DND-41 (cell line): ENCODE measurements around the gene RNF213.

ENCODE experiments used
- EZH2 ChIP-seq: IDR thresholded peaks from 3 replicates; pipeline ENCODE4 v1.6.1; 2012; ENCODE audit warnings: borderline replicate concordance, low read depth, mild to moderate bottlenecking, moderate library complexity, low read length, inconsistent platforms; ENCODE audit not compliant: severe bottlenecking
- TF ChIP-seq, protein P1 (sequence below): IDR thresholded peaks from 2 replicates; pipeline ENCODE4 v1.5.1; 2012; ENCODE audit warnings: borderline replicate concordance, low read length, moderate library complexity, mild to moderate bottlenecking; ENCODE audit not compliant: poor library complexity, severe bottlenecking; ENCODE audit errors: extremely low read depth

GRCh38 chr17:80322864-80323263 is 62.2 kb downstream of the RNF213 start:
- TF ChIP-seq, protein P1, sequence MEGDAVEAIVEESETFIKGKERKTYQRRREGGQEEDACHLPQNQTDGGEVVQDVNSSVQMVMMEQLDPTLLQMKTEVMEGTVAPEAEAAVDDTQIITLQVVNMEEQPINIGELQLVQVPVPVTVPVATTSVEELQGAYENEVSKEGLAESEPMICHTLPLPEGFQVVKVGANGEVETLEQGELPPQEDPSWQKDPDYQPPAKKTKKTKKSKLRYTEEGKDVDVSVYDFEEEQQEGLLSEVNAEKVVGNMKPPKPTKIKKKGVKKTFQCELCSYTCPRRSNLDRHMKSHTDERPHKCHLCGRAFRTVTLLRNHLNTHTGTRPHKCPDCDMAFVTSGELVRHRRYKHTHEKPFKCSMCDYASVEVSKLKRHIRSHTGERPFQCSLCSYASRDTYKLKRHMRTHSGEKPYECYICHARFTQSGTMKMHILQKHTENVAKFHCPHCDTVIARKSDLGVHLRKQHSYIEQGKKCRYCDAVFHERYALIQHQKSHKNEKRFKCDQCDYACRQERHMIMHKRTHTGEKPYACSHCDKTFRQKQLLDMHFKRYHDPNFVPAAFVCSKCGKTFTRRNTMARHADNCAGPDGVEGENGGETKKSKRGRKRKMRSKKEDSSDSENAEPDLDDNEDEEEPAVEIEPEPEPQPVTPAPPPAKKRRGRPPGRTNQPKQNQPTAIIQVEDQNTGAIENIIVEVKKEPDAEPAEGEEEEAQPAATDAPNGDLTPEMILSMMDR: no peak
- TF ChIP-seq EZH2: no peak
